GM21619 (cell line): Measurements from ENCODE around the gene SYCP3.
A peak's percentile ranks its signal among the peaks of the same experiment; 100 is the strongest.

Experiments used
- ATAC-seq: cut with Tn5 transposase; IDR thresholded peaks from one replicate; pipeline ENCODE4 v1.9.1; 2021; ENCODE audit not compliant: unreplicated experiment

Gene SYCP3

GRCh38 chr12:101738920-101739665, at the start of gene SYCP3:
Gene SYCP3 (minus strand): TSS chr12:101739462. CDS start chr12:101737935, 1,527 bp downstream.
- ATAC-seq, result no peak

- ATAC-seq, result no peak
These were observed 46.4 kb upstream of the SYCP3 start for GRCh38 chr12:101785671-101786070.

GRCh38 chr12:101784376-101784775, 45.1 kb upstream of the SYCP3 start:
- no peak for ATAC-seq

- no peak for ATAC-seq
These were observed 44.6 kb upstream of the SYCP3 start for GRCh38 chr12:101783838-101784237.

GRCh38 chr12:101783150-101783549, 43.9 kb upstream of the SYCP3 start:
- no peak for ATAC-seq

- no peak for ATAC-seq
These were observed 43.0 kb upstream of the SYCP3 start for GRCh38 chr12:101782273-101782731.

GRCh38 chr12:101781834-101782233, 42.6 kb upstream of the SYCP3 start:
- no peak for ATAC-seq

GRCh38 chr12:101780599-101780998, 41.3 kb upstream of the SYCP3 start:
- ATAC-seq, result no peak

GRCh38 chr12:101779626-101780025, 40.4 kb upstream of the SYCP3 start:
- no peak for ATAC-seq

- no peak for ATAC-seq
These were observed 39.9 kb upstream of the SYCP3 start for GRCh38 chr12:101779200-101779599.

- ATAC-seq, result no peak
These were observed 38.7 kb upstream of the SYCP3 start for GRCh38 chr12:101777978-101778377.

GRCh38 chr12:101777485-101777884, 38.2 kb upstream of the SYCP3 start:
- no peak for ATAC-seq

- ATAC-seq, result no peak
These were observed 36.6 kb upstream of the SYCP3 start for GRCh38 chr12:101775816-101776215.

- ATAC-seq, result peak; percentile 58
These were observed 34.4 kb upstream of the SYCP3 start for GRCh38 chr12:101773650-101774162.

GRCh38 chr12:101772012-101772775, 32.9 kb upstream of the SYCP3 start:
- ATAC-seq, result no peak

GRCh38 chr12:101769865-101770264, 30.6 kb upstream of the SYCP3 start:
- no peak for ATAC-seq

GRCh38 chr12:101768781-101769180, 29.5 kb upstream of the SYCP3 start:
- ATAC-seq, result no peak

GRCh38 chr12:101767537-101767936, 28.3 kb upstream of the SYCP3 start:
- ATAC-seq, result no peak

- ATAC-seq, result no peak
These were observed 25.0 kb upstream of the SYCP3 start for GRCh38 chr12:101764051-101764792.

- no peak for ATAC-seq
These were observed 24.1 kb upstream of the SYCP3 start for GRCh38 chr12:101763246-101763931.

GRCh38 chr12:101761781-101762180, 22.5 kb upstream of the SYCP3 start:
- no peak for ATAC-seq
